Amniotic epithelial cell (primary cell): ENCODE results near the gene SFTPA2.
"Not testable (repeated sequence)": the region's sequence is repeated elsewhere in the genome, so short reads cannot be mapped to it uniquely, and the experiment has no call there.

Experiments
- DNase-seq: peaks from one replicate; pipeline ENCODE4 v3.0.0-alpha.2; 2010; ENCODE audit warnings: low read depth

The SFTPA2 gene

GRCh38 chr10:79560160-79560709 lies at the start of gene SFTPA2:
Gene SFTPA2, minus strand, starts transcription at chr10:79560407. Its CDS starts 924 bp downstream, at chr10:79559483.
- DNase-seq = no peak

- DNase-seq = peak; percentile 7
Measured at GRCh38 chr10:79608505-79609375, 48.5 kb upstream of the SFTPA2 start.

GRCh38 chr10:79605308-79605707 lies 45.1 kb upstream of the SFTPA2 start:
- no peak for DNase-seq

DNA sequence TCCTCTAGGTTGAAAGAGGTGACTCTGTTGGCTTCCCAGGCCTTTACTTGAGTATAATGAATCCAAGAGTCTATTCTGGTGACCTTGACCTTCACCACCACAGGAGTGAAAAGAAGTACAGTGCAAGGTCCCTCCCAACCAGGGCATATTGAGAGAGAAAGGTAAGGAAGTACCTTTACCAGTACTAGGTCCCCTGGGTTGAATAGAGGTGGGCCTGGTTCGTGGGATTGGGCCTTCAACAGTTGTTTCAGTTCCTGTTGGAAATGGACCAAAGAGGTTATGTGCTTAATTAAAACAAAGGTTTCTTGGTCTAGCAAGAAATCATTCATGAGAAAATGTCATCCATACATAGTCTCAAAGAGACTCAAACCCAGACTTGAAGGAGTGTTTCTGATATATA lies 44.1 kb upstream of the SFTPA2 start:
- DNase-seq = no peak

DNA sequence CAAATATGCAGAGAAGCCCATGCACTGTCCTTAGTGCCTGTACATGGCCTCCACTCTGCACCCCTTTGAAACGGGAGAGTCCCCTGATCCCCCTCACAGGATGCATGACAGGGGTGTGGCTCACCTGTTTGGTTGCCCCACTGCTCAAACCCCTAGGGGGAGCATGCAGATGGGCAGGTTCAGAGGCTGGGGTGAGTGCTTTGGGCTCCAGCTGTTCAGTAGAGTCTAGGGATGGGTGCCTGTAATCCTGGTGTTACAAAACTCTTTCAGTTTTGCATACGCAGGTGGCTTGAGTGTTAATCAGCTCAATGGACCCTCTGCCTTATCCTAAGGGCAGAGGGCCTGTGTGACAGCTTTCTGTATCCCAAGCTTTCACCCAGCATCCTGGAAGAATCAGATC lies 42.7 kb upstream of the SFTPA2 start:
- DNase-seq = no peak

DNA sequence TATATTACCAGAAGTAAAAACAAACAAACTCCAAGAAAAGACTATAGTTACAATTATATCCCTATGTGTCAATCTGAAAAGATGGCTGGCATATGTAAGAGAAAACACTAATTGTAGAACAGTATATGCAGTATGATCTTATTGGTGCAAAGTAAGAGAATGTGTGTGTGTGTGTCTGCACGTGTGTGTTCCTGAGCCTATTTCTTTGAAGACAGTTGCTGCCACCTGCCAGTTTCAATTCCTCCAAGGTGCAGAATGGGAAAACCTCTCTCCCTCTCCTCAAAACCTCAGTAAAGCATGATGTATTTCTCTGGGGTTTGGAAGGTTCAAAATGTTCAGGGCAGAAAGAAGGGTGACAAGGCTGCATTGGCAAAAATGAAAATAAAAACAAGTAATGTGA lies 41.7 kb upstream of the SFTPA2 start:
- no peak for DNase-seq

DNA sequence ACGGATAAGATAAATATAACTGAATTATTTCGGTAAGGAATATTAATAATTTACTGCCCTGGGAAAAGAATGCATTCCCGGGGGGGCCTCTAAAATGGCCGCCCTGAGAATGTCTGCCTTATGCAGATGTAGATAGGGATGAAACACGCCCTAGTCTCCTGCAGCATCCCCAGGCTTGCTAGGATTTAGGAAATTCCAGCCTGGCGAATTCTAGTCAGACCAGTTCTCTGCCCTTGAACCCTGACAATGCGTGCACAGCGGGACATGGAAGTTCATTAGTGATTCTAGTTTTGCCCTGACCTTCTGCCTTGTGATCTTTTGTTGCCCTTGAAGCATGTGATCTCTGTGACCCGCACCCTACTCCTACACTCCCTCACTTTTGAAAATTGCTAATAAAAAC lies 39.4 kb upstream of the SFTPA2 start:
- not testable (repeated sequence) for DNase-seq

DNA sequence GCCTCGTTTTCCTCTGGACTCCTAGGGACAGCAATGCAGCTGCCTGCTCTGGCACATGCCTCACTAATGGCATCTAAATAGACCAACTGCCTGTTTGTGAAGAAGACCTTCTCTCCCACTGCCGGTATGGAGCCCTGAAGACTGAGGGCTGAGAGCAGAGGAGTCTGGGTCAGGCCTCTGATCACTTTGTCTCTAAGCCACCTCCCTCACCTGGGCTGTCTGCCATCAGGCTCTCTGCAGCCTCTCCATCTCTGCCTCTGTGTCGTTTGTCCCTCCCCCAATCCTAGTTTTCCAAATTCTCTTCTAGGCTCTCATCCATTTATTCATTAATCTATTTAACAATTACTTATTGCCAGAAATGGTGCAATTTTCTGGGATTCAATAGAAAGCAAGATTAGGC lies 35.3 kb upstream of the SFTPA2 start:
- DNase-seq = no peak

DNA sequence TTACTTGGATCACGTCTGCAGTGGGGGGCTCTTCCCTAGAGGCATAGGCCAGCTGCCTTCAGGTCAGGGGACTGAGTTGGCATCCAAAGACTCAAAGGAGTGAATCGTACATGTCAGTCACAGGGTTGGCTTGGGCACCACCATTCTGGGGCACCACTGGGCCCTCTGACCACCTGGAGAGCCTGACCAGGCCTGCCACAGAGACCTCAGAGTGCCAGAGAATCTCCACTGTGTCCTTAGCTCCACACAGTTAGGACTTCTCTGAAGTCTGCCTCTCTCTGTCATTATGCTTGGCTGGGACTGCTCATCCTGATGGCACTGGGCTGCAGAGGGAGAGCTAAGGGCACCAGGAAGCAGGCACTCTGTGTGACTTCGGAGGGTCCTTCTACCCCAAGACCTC lies 34.4 kb upstream of the SFTPA2 start:
- DNase-seq = not testable (repeated sequence)

GRCh38 chr10:79593377-79593776 lies 33.2 kb upstream of the SFTPA2 start:
- no peak for DNase-seq

GRCh38 chr10:79588800-79589199 lies 28.6 kb upstream of the SFTPA2 start:
- no peak for DNase-seq

DNA sequence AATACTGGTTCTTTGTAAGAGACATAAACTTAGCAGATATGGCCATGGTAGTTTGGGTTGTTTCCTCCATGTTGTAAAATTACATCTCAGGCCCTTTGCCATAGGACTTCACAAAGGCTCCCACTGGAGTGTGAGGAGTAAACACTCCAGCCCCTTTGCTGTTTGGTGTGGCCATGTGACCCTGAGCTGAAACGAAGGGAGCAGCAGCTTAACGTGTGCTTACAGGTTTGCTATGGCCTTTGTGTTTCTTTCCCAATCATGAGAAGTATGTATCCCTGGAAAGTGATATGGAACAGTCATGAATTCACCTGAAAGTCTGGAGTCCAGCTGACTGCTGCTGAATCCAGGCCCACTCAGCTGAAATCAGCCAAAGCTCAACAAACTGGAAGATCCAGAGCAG lies 26.7 kb upstream of the SFTPA2 start:
- DNase-seq = no peak

DNA sequence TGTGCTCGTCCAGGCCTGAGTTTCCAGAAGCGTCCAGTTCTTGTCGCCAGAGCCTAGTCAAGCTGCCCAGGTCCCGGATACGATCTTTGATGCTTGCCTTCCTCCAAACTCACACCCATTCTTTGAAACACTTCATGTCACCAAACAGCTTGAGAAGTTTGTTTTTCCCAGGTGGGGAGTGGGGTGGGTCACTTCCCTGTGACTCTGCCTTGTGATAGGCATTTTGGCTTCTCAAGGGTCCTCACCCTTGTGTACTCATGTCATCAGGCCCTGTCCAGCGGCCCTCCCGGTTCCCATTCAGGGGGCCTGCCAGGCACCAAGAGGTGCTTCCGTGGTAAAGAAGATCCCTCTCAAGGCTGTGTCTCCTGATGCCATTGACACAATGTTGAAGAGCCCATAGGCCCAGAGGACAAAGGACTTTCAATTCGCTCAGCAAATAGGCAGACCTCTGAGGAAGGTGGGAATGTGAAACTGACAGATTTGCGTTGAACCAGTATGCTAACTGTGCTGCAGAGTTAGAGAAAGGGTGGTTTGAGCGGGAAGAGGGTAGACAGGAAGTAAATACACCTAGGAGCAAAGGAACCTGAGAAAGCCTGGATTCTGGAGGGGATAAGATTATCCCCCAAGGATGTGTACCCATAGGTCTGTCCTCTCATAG lies 25.8 kb upstream of the SFTPA2 start:
- DNase-seq = no peak

- DNase-seq = no peak
Measured at GRCh38 chr10:79583488-79584024, 23.3 kb upstream of the SFTPA2 start.

DNA sequence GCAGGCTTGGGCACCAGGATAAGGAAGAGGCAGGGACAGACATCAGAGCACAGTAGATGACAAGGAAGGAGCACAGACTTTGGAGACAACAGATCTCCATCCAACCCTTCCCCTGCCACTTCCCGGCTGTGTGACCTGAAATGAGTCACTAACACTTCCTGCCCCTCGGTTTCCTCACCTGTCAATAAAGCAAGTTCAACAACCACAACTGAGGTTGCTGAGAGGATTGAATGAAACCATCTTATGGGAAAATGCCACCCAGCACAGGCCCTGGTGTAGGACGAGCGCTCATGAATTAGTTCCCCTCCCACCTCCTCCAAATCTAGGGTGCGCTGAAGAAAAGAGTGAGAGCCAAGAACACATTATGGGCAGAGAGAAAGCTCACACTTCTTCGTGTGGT lies 22.7 kb upstream of the SFTPA2 start:
- DNase-seq = not testable (repeated sequence)

GRCh38 chr10:79582096-79582495 lies 21.9 kb upstream of the SFTPA2 start:
- DNase-seq = no peak

DNA sequence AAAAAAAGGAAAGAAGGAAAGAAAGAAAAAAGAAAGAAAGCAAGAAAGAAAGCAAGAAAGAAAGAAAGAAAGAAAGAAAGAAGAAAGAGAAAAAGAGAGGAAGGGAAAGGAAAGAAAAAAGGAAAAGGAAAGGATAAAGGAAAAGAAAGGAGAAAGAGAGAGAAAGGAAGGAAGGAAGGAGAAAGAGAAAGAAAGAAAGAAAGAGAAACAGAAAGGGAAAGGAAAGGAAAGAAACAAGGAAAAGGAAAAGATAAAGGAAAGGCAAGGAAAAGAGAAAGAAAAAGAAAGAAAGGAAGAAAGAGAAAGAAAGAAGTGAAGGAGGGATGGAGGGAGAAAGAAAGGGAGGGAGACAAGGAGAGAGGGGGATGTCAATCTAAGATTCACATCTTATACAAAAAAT lies 20.8 kb upstream of the SFTPA2 start:
- no peak for DNase-seq

- DNase-seq = no peak
Measured at GRCh38 chr10:79579361-79579760, 19.2 kb upstream of the SFTPA2 start.

GRCh38 chr10:79570624-79571023 lies 10.4 kb upstream of the SFTPA2 start:
- DNase-seq = not testable (repeated sequence)

GRCh38 chr10:79563426-79563825 lies 3.2 kb upstream of the SFTPA2 start:
- DNase-seq = no peak

DNA sequence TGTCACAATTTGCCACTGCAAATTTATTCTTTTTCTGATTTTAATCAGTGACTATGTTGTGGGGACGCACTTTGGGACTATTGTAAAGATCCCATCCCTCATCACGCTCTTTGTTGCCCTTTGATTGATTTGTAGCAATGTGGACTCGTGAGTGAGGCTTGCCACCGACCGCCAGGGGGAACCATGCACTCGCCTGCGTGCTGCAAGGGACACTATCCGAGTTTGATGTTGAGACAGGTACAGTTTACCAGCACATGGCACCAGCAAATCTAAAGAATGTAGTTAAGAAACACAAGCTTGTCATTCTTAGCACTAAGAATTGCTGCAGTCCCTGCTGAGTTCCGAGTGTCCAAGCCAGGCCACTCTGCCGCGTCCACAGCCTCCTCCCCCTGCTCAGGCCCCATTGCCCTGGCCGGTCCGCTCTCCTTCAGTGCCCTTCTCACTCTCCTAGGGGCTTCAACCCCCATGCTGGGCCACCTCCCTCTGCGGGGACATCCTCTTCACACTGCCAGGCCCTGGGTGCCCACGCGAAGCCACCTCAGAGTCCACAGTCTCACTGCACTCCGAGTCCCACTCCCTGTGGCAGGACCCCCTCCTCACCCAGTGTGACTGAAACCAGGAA lies 2.0 kb upstream of the SFTPA2 start:
- DNase-seq = peak; percentile 45

- no peak for DNase-seq
Measured at GRCh38 chr10:79561257-79561656, 1.1 kb upstream of the SFTPA2 start.
